ENCODE results near the gene WDR91. TPM values are rescaled to one million over a fixed set of nuclear protein-coding genes. Genes with fewer than 3 reads are reported as not detected.

Gene WDR91
- total RNA-seq, 1 experiment from 2014 or later, result 10.1 TPM

DNA sequence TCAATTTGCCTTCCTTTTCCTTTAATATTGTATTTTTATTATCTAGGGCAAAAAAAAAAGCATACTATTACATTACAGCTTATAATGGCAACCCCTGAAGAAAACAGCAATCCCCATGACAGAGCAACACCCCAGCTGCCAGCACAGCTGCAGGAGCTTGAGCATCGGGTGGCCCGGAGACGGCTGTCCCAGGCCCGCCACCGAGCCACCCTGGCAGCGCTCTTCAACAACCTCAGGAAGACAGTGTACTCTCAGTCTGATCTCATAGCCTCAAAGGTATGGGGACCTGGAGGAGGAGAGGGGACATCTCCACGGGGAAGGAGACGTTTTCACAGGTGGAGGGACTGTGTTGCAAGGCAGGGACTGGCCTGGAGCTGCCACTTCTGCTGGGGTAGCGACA lies 29.1 kb upstream of the WDR91 start:
- Histone ChIP-seq H2AFZ (ENCODE audit: low read depth, low read length, poor library complexity, severe bottlenecking) (no peak overlapping the region), H3K36me3 (ENCODE audit: control insufficient read depth in 1 of 2, insufficient read depth in 2 of 2, low read length in 2 of 2) (no peaks in the 10 kb centered on the region), H3K4me3 (replicated peaks in 1 of 2; ENCODE audit: low read depth in 1 of 2, low read length in 2 of 2) (no peak overlapping the region), H4K20me1 (ENCODE audit: insufficient read depth) (no peaks in the 10 kb centered on the region), H3K27ac (ENCODE audit: low read depth, low read length) (no peak overlapping the region), H3K9me3 (ENCODE audit: control insufficient read depth in 1 of 2, insufficient read depth in 1 of 2, low read depth in 1 of 2, low read length in 2 of 2) (no peaks in the 10 kb centered on the region), H3K9ac (ENCODE audit: low read length) (no peak overlapping the region), H3K79me2 (ENCODE audit: insufficient read depth, low read length) (no peaks in the 10 kb centered on the region), H3K9me2 (ENCODE audit: insufficient read depth) (no peaks in the 10 kb centered on the region), H3K27me3 (ENCODE audit: insufficient read depth, low read length) (no peaks in the 10 kb centered on the region), H3K4me2 (ENCODE audit: low read length) (no peak overlapping the region), H3K4me1 (ENCODE audit: control insufficient read depth in 1 of 2, insufficient read depth in 2 of 2, low read length in 2 of 2) (peaks cover 0 to 7% of the 10 kb centered on the region in 2 experiments; a peak in 1 of 4 replicates)
- BruUV-seq (replicated peaks), result no TSS peak
- intact Hi-C loops (cut with micrococcal nuclease), result no loop called here
- ATAC-seq (no peak), DNase-seq (ENCODE audit: low read depth, low spot score) (no peak)
- RAD21 ChIA-PET (ENCODE audit: low non-redundant PET in 1 of 2, low total read pairs in 2 of 2, uncharacterized antibody in 2 of 2, unreplicated experiment in 2 of 2), result no interaction called here
- CTCF ChIA-PET, result no interaction called here
- POLR2A ChIA-PET, result no interaction called here
- TF ChIP-seq EZH2 (IDR thresholded peaks at IDR 0.05), result no peak
- TF ChIP-seq, protein P1, sequence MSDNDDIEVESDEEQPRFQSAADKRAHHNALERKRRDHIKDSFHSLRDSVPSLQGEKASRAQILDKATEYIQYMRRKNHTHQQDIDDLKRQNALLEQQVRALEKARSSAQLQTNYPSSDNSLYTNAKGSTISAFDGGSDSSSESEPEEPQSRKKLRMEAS (IDR thresholded peaks at IDR 0.05), result no peak
- TF ChIP-seq, protein P2, sequence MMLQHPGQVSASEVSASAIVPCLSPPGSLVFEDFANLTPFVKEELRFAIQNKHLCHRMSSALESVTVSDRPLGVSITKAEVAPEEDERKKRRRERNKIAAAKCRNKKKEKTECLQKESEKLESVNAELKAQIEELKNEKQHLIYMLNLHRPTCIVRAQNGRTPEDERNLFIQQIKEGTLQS (IDR thresholded peaks at IDR 0.05), result no peak
- no peak for TF ChIP-seq FOSL1 (IDR thresholded peaks at IDR 0.05; ENCODE audit: low read depth)
- no peak for TF ChIP-seq JUND (IDR thresholded peaks at IDR 0.05)
- TF ChIP-seq ELF1 (IDR thresholded peaks at IDR 0.05; ENCODE audit: borderline replicate concordance, low read depth), result no peak
- no peak for TF ChIP-seq POLR2AphosphoS5 (IDR thresholded peaks at IDR 0.05; ENCODE audit: low read depth, low read length)

DNA sequence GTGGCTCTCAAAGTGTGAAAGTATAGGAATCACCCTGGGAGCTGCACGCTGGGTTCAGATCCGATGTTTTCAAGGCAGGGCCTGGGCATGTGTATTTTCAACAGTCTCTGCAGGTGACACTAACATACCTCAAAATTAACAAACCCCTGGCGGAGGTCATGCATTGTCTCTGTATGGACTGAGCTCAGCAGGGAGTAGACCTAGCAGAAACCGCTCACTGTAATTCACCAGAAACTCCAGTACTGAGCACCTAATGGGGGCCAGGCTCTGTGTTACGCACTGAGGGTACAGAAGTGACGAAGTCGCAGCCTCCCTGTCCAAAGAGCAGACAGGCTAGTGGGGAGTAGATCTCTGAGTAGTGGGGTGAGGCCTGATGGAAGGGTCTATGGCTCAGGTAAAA lies 27.9 kb upstream of the WDR91 start:
- Histone ChIP-seq H3K9ac (ENCODE audit: low read length) (no peak overlapping the region), H3K4me1 (ENCODE audit: control insufficient read depth in 1 of 2, insufficient read depth in 2 of 2, low read length in 2 of 2) (peaks cover 0 to 7% of the 10 kb centered on the region in 2 experiments; a peak in 1 of 4 replicates), H3K27ac (ENCODE audit: low read depth, low read length) (no peak overlapping the region), H3K79me2 (ENCODE audit: insufficient read depth, low read length) (no peaks in the 10 kb centered on the region), H3K4me2 (ENCODE audit: low read length) (no peak overlapping the region), H3K9me2 (ENCODE audit: insufficient read depth) (no peaks in the 10 kb centered on the region), H3K4me3 (replicated peaks in 1 of 2; ENCODE audit: low read depth in 1 of 2, low read length in 2 of 2) (no peak overlapping the region), H3K36me3 (ENCODE audit: control insufficient read depth in 1 of 2, insufficient read depth in 2 of 2, low read length in 2 of 2) (no peaks in the 10 kb centered on the region), H2AFZ (ENCODE audit: low read depth, low read length, poor library complexity, severe bottlenecking) (no peak overlapping the region), H3K27me3 (ENCODE audit: insufficient read depth, low read length) (no peaks in the 10 kb centered on the region), H3K9me3 (ENCODE audit: control insufficient read depth in 1 of 2, insufficient read depth in 1 of 2, low read depth in 1 of 2, low read length in 2 of 2) (no peaks in the 10 kb centered on the region), H4K20me1 (ENCODE audit: insufficient read depth) (no peaks in the 10 kb centered on the region)
- no peak for TF ChIP-seq EZH2 (IDR thresholded peaks at IDR 0.05)
- TF ChIP-seq, protein P3, sequence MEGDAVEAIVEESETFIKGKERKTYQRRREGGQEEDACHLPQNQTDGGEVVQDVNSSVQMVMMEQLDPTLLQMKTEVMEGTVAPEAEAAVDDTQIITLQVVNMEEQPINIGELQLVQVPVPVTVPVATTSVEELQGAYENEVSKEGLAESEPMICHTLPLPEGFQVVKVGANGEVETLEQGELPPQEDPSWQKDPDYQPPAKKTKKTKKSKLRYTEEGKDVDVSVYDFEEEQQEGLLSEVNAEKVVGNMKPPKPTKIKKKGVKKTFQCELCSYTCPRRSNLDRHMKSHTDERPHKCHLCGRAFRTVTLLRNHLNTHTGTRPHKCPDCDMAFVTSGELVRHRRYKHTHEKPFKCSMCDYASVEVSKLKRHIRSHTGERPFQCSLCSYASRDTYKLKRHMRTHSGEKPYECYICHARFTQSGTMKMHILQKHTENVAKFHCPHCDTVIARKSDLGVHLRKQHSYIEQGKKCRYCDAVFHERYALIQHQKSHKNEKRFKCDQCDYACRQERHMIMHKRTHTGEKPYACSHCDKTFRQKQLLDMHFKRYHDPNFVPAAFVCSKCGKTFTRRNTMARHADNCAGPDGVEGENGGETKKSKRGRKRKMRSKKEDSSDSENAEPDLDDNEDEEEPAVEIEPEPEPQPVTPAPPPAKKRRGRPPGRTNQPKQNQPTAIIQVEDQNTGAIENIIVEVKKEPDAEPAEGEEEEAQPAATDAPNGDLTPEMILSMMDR (IDR thresholded peaks at IDR 0.05 in 2 of 3, conservative IDR thresholded peaks at IDR 0.05 in 1 of 3; ENCODE audit: borderline replicate concordance in 1 of 3, insufficient read depth in 1 of 3, low read depth in 2 of 3, low read length in 2 of 3), result no peak
- no peak for TF ChIP-seq SRF (IDR thresholded peaks at IDR 0.05; ENCODE audit: low read depth)
- no peak for TF ChIP-seq JUND (IDR thresholded peaks at IDR 0.05)
- no peak for TF ChIP-seq RAD21 (IDR thresholded peaks at IDR 0.05; ENCODE audit: low read depth)
- TF ChIP-seq ELF1 (IDR thresholded peaks at IDR 0.05; ENCODE audit: borderline replicate concordance, low read depth), result no peak
- no peak for TF ChIP-seq EZH2phosphoT487 (IDR thresholded peaks at IDR 0.05; ENCODE audit: borderline replicate concordance)
- CTCF ChIA-PET, result no interaction called here
- no peak for DNase-seq (ENCODE audit: low read depth, low spot score)
- POLR2A ChIA-PET, result no interaction called here
- RAD21 ChIA-PET (ENCODE audit: low non-redundant PET in 1 of 2, low total read pairs in 2 of 2, uncharacterized antibody in 2 of 2, unreplicated experiment in 2 of 2), result no interaction called here
- no peak for ATAC-seq
- intact Hi-C loops (cut with micrococcal nuclease), result no loop called here
- BruUV-seq (replicated peaks), result no TSS peak
